ENCODE results near the gene ANKRD36. TPM values are rescaled to one million over a fixed set of nuclear protein-coding genes. Genes with fewer than 3 reads are reported as not detected.
"Not testable (repeated sequence)": the region's sequence is repeated elsewhere in the genome, so short reads cannot be mapped to it uniquely, and the experiment has no call there.

Gene ANKRD36
- total RNA-seq (2021; ENCODE audit: unreplicated experiment) (16.5 TPM), Bru-seq, nascent RNA (percentile 79 among the genes with signal in this experiment), BruChase-seq, experiment 1, labeled RNA remaining after a 6-hour chase (percentile 63 among the genes with signal in this experiment), BruChase-seq, experiment 2, labeled RNA remaining after a 2-hour chase (percentile 85 among the genes with signal in this experiment)
- 3.8 and 4.6 TPM in 2 replicates for polyA plus RNA-seq (2012)
- long read RNA-seq, partial matches to known transcripts, result 1 of 12 reads
- long read RNA-seq, other reads (novel, unspliced or antisense), result 11 of 12 reads

DNA sequence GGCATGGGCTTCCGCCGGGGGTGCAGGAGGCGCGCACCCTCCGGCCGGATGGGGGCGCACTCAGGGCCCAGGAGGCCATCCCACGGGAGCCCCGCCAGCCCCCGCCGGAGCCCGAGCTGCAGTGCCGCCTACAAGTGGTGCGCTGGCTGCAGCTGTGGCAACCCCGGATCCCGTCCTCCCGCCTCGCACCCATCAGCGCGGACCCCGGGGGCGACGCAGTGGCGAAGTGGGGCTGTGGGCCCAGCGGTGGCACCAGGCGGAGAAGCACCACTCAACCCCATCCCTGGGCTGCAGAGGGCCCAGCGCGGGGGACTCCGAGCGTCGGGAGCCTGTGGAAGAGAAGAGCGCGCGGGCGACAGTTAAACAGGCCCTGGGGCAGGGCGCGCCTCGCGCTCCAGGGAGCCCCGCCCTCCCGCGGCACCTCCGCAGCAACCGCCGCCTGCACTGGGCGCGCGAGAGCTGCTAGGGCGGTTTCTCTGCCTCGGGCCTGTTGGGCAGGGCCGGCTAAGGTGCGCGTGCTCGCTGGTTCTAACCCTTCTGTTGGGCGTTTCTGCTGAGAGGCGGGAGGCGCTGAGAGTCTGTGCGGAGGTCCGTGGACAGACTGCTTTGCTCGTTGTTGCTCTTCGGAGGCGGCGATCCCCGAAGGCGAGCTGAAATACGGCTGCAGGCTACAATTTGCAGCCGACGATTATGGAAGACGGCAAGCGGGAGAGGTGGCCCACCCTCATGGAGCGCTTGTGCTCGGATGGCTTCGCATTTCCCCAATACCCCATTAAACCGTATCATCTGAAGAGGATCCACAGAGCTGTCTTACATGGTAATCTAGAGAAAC, at the start of gene ANKRD36:
Gene ANKRD36 (plus strand): TSS at position 104 of the 832 bp plus-strand sequence. CDS start 587 bp downstream, at position 691.
- peak; percentile 93 for ATAC-seq
- not testable (repeated sequence) for H2AFZ ChIP-seq (ENCODE audit: low read depth, low read length, poor library complexity, severe bottlenecking)

GRCh38 chr2:97066030-97066429, 46.9 kb upstream of the ANKRD36 start:
- POLR2A ChIA-PET; H3K4me2 ChIP-seq (ENCODE audit: low read length); H3K4me1 ChIP-seq (ENCODE audit: control insufficient read depth in 1 of 2, insufficient read depth in 2 of 2, low read length in 2 of 2); H3K9me2 ChIP-seq (ENCODE audit: insufficient read depth); H4K20me1 ChIP-seq (ENCODE audit: insufficient read depth); DNase-seq (ENCODE audit: low read depth, low spot score); RAD21 ChIA-PET (ENCODE audit: low non-redundant PET in 1 of 2, low total read pairs in 2 of 2, uncharacterized antibody in 2 of 2, unreplicated experiment in 2 of 2); H3K79me2 ChIP-seq (ENCODE audit: insufficient read depth, low read length); intact Hi-C loops (cut with micrococcal nuclease); H3K36me3 ChIP-seq (ENCODE audit: control insufficient read depth in 1 of 2, insufficient read depth in 2 of 2, low read length in 2 of 2); CTCF ChIA-PET; H3K9ac ChIP-seq (ENCODE audit: low read length); H3K9me3 ChIP-seq (ENCODE audit: control insufficient read depth in 1 of 2, insufficient read depth in 1 of 2, low read depth in 1 of 2, low read length in 2 of 2); BruUV-seq (replicated peaks); H3K27ac ChIP-seq (ENCODE audit: low read depth, low read length); H3K4me3 ChIP-seq (replicated peaks in 1 of 2; ENCODE audit: low read depth in 1 of 2, low read length in 2 of 2); H2AFZ ChIP-seq (ENCODE audit: low read depth, low read length, poor library complexity, severe bottlenecking); ATAC-seq: not testable (repeated sequence)
- H3K27me3 ChIP-seq (ENCODE audit: insufficient read depth, low read length), result peaks cover 21% of the 10 kb centered on the region; the same call in 1 of the 2 replicates

More for the DNA sequence above, at the start of gene ANKRD36:
- Histone ChIP-seq H3K9ac (ENCODE audit: low read length) (peak within 1 kb of the TSS; percentile 74), H3K4me3 (replicated peaks in 1 of 2; ENCODE audit: low read depth in 1 of 2, low read length in 2 of 2) (peak within 1 kb of the TSS; percentile 68 to 70), H3K4me2 (ENCODE audit: low read length) (peak within 1 kb of the TSS; percentile 75), H3K27ac (ENCODE audit: low read depth, low read length) (peak within 1 kb of the TSS; percentile 89)
- intact Hi-C loops (cut with micrococcal nuclease), result loop anchor here (2.0 to 5.0 kb wide), 4 partner anchors 100 to 561 kb away; partner anchors contain the start of gene ANKRD39
- peak; percentile 55 for DNase-seq (ENCODE audit: low read depth, low spot score)
- not testable (repeated sequence) for H3K27me3 ChIP-seq (ENCODE audit: insufficient read depth, low read length); H3K4me1 ChIP-seq (ENCODE audit: control insufficient read depth in 1 of 2, insufficient read depth in 2 of 2, low read length in 2 of 2); H3K9me2 ChIP-seq (ENCODE audit: insufficient read depth); H3K79me2 ChIP-seq (ENCODE audit: insufficient read depth, low read length); BruUV-seq (replicated peaks); H3K36me3 ChIP-seq (ENCODE audit: control insufficient read depth in 1 of 2, insufficient read depth in 2 of 2, low read length in 2 of 2); H4K20me1 ChIP-seq (ENCODE audit: insufficient read depth); H3K9me3 ChIP-seq (ENCODE audit: control insufficient read depth in 1 of 2, insufficient read depth in 1 of 2, low read depth in 1 of 2, low read length in 2 of 2)
- ChIA-PET POLR2A (interaction anchor here (1.8 kb wide), 1 partner anchor 255 kb away, joined by 10 read pairs; the partner anchor contains the start of gene ANKRD39), CTCF (interaction anchor here (1.3 to 1.9 kb wide), 4 partner anchors 102 to 297 kb away, joined by 5 to 19 read pairs (median 6); partner anchors contain the start of genes ANKRD39 and CNNM3), RAD21 (ENCODE audit: low non-redundant PET in 1 of 2, low total read pairs in 2 of 2, uncharacterized antibody in 2 of 2, unreplicated experiment in 2 of 2) (interaction anchor here in 1 of 2 experiments (1.8 kb wide), 1 partner anchor 255 kb away, joined by 10 read pairs; the partner anchor contains the start of gene ANKRD39)
- TF ChIP-seq YY1 (IDR thresholded peaks at IDR 0.05; ENCODE audit: extremely low read depth, insufficient replicate concordance, low read depth, low read length), result peak; percentile 41
- TF ChIP-seq, protein P1, sequence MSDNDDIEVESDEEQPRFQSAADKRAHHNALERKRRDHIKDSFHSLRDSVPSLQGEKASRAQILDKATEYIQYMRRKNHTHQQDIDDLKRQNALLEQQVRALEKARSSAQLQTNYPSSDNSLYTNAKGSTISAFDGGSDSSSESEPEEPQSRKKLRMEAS (IDR thresholded peaks at IDR 0.05), result peak; percentile 67
- TF ChIP-seq SIN3A (IDR thresholded peaks at IDR 0.05; ENCODE audit: low read depth), result peak; percentile 60
- peak; percentile 50; the same call in 1 of the 2 replicates for TF ChIP-seq POLR2AphosphoS5 (IDR thresholded peaks at IDR 0.05; ENCODE audit: low read depth, low read length)
- peak; percentile 76; the same call in 1 of the 2 replicates for TF ChIP-seq ZFX (IDR thresholded peaks at IDR 0.05)
- TF ChIP-seq EGR1 (IDR thresholded peaks at IDR 0.05; ENCODE audit: low read depth), result peak; percentile 31; the same call in 1 of the 2 replicates
- TF ChIP-seq, protein P2, sequence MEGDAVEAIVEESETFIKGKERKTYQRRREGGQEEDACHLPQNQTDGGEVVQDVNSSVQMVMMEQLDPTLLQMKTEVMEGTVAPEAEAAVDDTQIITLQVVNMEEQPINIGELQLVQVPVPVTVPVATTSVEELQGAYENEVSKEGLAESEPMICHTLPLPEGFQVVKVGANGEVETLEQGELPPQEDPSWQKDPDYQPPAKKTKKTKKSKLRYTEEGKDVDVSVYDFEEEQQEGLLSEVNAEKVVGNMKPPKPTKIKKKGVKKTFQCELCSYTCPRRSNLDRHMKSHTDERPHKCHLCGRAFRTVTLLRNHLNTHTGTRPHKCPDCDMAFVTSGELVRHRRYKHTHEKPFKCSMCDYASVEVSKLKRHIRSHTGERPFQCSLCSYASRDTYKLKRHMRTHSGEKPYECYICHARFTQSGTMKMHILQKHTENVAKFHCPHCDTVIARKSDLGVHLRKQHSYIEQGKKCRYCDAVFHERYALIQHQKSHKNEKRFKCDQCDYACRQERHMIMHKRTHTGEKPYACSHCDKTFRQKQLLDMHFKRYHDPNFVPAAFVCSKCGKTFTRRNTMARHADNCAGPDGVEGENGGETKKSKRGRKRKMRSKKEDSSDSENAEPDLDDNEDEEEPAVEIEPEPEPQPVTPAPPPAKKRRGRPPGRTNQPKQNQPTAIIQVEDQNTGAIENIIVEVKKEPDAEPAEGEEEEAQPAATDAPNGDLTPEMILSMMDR (IDR thresholded peaks at IDR 0.05 in 2 of 3, conservative IDR thresholded peaks at IDR 0.05 in 1 of 3; ENCODE audit: borderline replicate concordance in 1 of 3, insufficient read depth in 1 of 3, low read depth in 2 of 3, low read length in 2 of 3), result peak in 2 of 3 experiments; percentile 25 to 59; a peak in 4 of 6 replicates
